ENCODE data around the gene COPZ1. TPM values are rescaled to one million over a fixed set of nuclear protein-coding genes. Genes with fewer than 3 reads are reported as not detected.

The COPZ1 gene
- total RNA-seq, 2 donors from 2014 or later = 75.4 to 86.8 TPM

- no peak for ATAC-seq (replicated peaks)
- H3K4me3 Mint-ChIP-seq = no peak overlapping the region
- no peaks in the 10 kb centered on the region for H3K9me3 Mint-ChIP-seq
- H3K4me1 Mint-ChIP-seq = peaks cover 12% of the 10 kb centered on the region
- H3K27me3 Mint-ChIP-seq = no peaks in the 10 kb centered on the region
- H3K27ac Mint-ChIP-seq = peak overlapping the region; percentile 66
- H3K36me3 Mint-ChIP-seq (ENCODE audit: low read depth) = peaks cover 12% of the 10 kb centered on the region
These were observed 31.3 kb downstream of the COPZ1 start for GRCh38 chr12:54356228-54356627.

- no peaks in the 10 kb centered on the region for H3K9me3 Mint-ChIP-seq
These were observed 32.0 kb downstream of the COPZ1 start for GRCh38 chr12:54356951-54357356.

GRCh38 chr12:54357506-54358190 is 32.7 kb downstream of the COPZ1 start:
- Mint-ChIP-seq H3K27ac (peak overlapping the region; percentile 40), H3K36me3 (ENCODE audit: low read depth) (no peaks in the 10 kb centered on the region), H3K4me3 (no peak overlapping the region), H3K27me3 (no peaks in the 10 kb centered on the region), H3K4me1 (peaks cover 5% of the 10 kb centered on the region), H3K9me3 (no peaks in the 10 kb centered on the region)
- ATAC-seq (replicated peaks) = no peak

More at GRCh38 chr12:54356951-54357356, 32.0 kb downstream of the COPZ1 start:
- Mint-ChIP-seq H3K36me3 (ENCODE audit: low read depth) (peaks cover 5% of the 10 kb centered on the region), H3K4me1 (peaks cover 9% of the 10 kb centered on the region), H3K4me3 (no peak overlapping the region), H3K27me3 (no peaks in the 10 kb centered on the region), H3K27ac (peak overlapping the region; percentile 66)
- ATAC-seq (replicated peaks) = no peak

DNA sequence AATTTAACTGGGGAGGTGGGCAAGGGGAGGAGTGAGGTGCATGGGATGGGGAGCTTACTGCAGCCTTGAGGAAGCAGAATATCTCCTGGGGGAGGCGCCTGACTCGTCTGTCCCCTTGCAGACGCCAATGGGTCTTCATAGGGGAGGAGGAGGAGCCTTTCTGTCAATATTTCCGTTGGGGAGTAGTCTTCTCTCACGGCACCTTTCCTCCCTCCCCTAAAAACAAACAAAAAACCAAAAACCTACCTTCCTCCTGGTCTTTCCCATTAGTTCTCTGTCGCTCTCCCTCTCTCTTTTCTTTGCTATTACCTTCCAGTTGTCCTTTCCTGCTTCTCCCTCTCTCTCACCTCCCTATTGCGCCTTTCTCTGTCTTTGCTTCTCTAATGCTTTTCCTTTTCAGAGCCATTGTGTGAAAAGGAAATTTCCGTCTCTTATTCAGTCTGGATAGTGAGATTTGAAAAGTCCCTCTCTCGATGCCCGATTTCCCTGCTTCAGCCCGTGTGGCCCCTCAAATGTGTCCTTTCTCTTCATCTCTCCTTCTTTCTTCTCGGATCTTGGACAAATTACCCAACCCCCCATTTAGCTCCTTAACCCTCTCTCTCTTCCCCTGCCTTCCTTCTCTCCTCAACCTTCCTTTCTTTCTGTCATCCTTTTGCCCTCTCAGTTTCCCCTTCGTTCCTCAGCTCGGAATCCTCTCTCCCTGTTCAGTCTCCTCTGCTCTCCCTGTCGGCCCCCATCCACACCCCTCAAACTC is 33.4 kb downstream of the COPZ1 start:
- H3K4me3 Mint-ChIP-seq = no peak overlapping the region
- ATAC-seq (replicated peaks) = no peak

DNA sequence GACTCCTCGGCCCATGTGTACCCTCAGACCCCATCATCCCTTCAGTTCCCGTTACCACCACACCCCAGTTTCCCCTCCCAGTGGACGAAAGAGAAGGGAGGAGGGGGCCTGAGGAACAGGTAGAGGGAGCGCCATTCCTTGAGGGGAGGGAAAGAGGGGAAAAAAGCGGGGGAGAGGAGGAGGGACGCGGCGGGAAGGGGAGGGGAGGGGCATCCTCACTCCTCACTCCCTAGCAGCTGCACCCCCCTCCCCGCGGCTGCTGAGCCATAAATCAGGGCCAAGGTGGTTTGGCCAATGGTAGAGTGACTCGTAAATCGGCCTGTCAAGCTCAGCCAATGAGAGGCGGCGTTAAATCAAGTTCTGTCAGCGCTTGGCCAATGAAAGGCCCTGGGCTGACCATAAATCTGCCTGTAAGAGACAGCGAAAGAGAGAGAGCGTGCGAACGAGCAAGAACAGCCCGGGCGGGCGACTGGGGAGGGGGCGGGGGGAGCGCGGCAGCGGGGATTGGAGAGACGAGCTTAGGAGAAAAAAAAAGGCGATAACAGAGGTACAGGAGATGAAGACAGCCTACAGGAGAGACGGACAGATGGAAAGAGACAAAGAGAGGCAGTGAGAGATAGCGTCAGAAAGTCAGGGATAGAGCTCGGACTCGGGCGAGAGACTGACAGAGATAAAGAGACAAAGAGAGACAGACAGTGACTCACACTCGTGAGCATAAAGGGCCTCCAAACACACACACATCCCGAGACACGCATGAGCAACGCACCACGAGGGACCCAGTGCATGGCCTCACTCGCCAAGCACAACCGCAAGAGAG is 34.2 kb downstream of the COPZ1 start:
- no peaks in the 10 kb centered on the region for H3K27me3 Mint-ChIP-seq

More for the DNA sequence above, 33.4 kb downstream of the COPZ1 start:
- no peak overlapping the region for H3K27ac Mint-ChIP-seq
- H3K27me3 Mint-ChIP-seq = no peaks in the 10 kb centered on the region
- H3K36me3 Mint-ChIP-seq (ENCODE audit: low read depth) = no peaks in the 10 kb centered on the region
- peaks cover 8% of the 10 kb centered on the region for H3K4me1 Mint-ChIP-seq
- H3K9me3 Mint-ChIP-seq = no peaks in the 10 kb centered on the region

DNA sequence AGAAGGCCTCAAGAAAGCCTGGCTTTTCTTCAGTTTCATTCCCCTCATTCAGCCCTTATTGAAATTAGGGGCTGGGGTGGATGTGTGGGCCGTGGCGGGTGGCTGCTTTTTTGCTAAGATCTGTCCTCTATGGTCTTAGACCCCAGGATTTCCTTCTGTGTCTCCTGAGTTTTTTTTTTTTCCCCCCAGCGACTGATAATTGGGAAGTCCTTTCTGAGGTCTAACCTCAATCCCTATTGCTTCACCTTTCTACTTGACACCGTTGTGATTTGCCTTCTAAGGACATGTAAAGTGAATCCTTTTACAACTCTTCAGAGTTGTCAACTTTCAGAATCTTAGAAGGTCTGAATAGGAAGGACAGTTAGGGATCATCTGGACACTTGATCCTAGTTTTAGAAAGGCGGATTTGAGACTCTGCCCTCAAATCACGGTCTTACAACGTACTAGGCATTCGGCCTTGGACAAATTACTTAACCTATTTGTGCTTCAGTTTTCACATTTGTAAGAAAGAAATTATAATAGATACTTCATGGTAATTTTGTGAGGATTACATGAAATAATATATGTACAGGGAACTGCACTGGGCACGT is 34.9 kb downstream of the COPZ1 start:
- Mint-ChIP-seq H3K27me3 (no peaks in the 10 kb centered on the region), H3K36me3 (ENCODE audit: low read depth) (no peaks in the 10 kb centered on the region), H3K4me3 (no peak overlapping the region), H3K27ac (no peak overlapping the region), H3K4me1 (peaks cover 23% of the 10 kb centered on the region), H3K9me3 (no peaks in the 10 kb centered on the region)
- ATAC-seq (replicated peaks) = no peak

More for the DNA sequence above, 34.2 kb downstream of the COPZ1 start:
- Mint-ChIP-seq H3K9me3 (no peaks in the 10 kb centered on the region), H3K27ac (no peak overlapping the region), H3K4me3 (no peak overlapping the region), H3K4me1 (peaks cover 16% of the 10 kb centered on the region), H3K36me3 (ENCODE audit: low read depth) (no peaks in the 10 kb centered on the region)
- peak; percentile 96 for ATAC-seq (replicated peaks)

DNA sequence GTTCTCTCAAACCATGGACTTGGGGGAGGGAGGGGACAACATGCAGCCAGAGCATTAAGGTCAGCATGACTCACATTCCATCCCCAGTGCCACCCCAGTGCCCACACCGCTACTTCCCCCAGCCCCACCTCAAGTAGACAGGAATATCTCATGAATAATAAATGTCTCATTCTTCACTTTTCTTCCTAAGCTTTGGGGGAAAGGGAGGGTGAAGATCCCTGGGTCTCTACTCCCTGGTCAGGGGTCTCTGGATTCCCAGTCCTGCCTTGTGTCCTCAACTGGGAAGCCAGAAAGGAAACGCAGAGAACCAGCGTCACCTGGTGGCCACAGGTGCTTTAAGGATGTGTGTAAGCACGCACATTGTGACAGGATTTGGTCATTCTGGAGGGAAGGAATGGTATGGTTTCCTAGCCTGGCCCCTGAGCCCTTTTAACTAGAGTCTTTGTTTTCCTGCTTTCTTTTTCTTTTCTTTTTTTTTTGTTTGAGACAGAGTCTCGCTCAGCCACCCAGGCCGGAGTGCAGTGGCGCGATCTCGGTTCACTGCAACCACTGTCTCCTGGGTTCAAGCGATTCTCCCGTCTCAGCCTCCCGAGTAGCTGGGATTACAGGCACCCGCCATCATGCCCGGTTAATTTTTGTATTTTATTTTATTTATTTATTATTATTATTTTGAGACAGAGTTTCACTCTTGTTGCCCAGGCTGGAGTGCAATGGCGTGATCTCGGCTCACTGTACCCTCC is 36.0 kb downstream of the COPZ1 start:
- no peaks in the 10 kb centered on the region for H3K36me3 Mint-ChIP-seq (ENCODE audit: low read depth)
- no peak for ATAC-seq (replicated peaks)
- peaks cover 26% of the 10 kb centered on the region for H3K4me1 Mint-ChIP-seq
- H3K27me3 Mint-ChIP-seq = no peaks in the 10 kb centered on the region
- H3K27ac Mint-ChIP-seq = peak overlapping the region; percentile 53
- H3K4me3 Mint-ChIP-seq = no peak overlapping the region
- no peaks in the 10 kb centered on the region for H3K9me3 Mint-ChIP-seq

DNA sequence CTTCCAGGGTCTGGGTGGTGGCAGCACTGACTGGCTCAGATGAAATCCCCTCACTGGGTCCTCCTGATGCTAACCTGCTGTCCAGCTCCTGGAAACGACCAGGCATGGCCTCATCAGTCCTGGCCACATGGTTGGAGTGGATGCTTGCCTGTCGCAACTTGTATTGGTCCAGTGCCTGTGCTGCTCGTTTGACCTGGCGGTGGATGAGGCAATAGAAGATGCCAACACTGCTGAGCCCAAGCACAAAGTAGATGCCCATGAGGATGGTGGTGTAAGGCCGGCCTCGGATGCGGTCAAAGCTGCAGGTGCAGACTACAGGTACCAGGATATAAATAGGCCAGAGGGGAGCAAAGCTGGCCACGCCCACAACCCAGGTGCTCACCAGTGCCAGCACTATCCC is 38.1 kb downstream of the COPZ1 start:
- Mint-ChIP-seq H3K27me3 (no peaks in the 10 kb centered on the region), H3K9me3 (no peaks in the 10 kb centered on the region), H3K4me1 (peaks cover 26% of the 10 kb centered on the region), H3K27ac (peak overlapping the region; percentile 41), H3K4me3 (peak overlapping the region; percentile 63), H3K36me3 (ENCODE audit: low read depth) (no peaks in the 10 kb centered on the region)
- ATAC-seq (replicated peaks) = no peak

DNA sequence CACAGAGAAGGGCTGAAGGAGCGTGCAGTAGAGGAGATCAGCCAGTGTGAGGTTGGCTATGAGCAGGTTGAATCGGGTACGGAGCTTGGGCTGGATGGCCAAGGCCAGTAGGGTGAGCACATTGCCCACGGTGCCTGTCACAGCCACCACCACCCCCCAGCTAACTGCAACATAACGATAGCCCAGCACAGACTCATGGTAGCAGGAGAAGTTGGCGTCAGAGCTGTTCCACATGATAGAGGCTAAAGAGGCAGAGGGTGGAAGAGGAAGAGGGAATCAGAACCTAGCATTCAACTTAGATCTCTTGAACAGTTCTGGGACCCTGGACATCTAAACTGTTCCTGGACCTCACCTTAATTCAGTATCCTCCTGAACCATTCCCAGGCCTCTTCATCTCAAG is 38.7 kb downstream of the COPZ1 start:
- H3K4me1 Mint-ChIP-seq = peaks cover 27% of the 10 kb centered on the region
- H3K9me3 Mint-ChIP-seq = no peaks in the 10 kb centered on the region
- H3K4me3 Mint-ChIP-seq = peak overlapping the region; percentile 63
- H3K36me3 Mint-ChIP-seq (ENCODE audit: low read depth) = no peaks in the 10 kb centered on the region
- no peaks in the 10 kb centered on the region for H3K27me3 Mint-ChIP-seq
- H3K27ac Mint-ChIP-seq = peak overlapping the region; percentile 51
- ATAC-seq (replicated peaks) = no peak

GRCh38 chr12:54364413-54364812 is 39.5 kb downstream of the COPZ1 start, which contains the start of gene GPR84:
Gene GPR84 (minus strand): TSS chr12:54364486. CDS start chr12:54363851, 635 bp downstream.
- Mint-ChIP-seq H3K27ac (peak within 1 kb of the TSS; percentile 51), H3K9me3 (no peaks in the 10 kb centered on the region), H3K4me3 (peak within 1 kb of the TSS; percentile 63), H3K4me1 (peaks cover 31% of the 10 kb centered on the region), H3K36me3 (ENCODE audit: low read depth) (no peaks in the 10 kb centered on the region), H3K27me3 (no peaks in the 10 kb centered on the region)
- ATAC-seq (replicated peaks) = peak; percentile 78

DNA sequence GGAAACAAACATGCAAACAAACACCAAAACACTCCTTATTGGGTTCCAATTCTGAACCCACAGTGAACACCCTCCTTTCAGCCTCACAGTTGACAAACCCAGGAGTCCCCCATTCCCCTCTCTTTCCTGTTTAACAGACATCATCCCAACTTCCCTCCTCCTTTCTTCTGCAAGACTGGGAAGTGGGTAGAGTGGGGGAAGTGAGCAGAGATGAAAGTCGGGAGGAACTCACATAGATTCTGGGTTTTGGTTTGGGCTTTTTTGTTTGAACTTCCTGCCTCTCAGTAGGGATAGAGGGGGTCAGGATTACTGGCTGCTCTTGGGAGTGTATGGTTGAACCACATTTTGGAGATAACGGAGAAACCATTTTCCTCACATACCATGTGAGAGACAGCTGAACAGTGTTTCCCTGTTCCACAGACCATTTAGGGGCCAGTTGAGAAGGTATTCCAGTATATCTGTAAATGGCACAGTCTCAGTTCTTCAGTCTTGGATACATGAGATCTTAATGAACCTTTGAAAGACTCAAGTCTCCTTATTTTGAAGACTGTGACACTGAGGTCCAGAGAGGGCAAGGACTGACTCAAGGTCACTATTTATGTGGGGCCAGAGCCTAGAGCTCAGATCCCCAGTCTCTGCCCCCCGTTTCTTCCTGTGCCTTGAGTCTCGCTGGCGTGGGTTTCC is 43.2 kb downstream of the COPZ1 start:
- Mint-ChIP-seq H3K9me3 (no peaks in the 10 kb centered on the region), H3K4me3 (peak overlapping the region; percentile 40), H3K4me1 (peaks cover 25% of the 10 kb centered on the region), H3K27ac (peak overlapping the region; percentile 28), H3K36me3 (ENCODE audit: low read depth) (no peaks in the 10 kb centered on the region), H3K27me3 (no peaks in the 10 kb centered on the region)
- no peak for ATAC-seq (replicated peaks)

- Mint-ChIP-seq H3K36me3 (ENCODE audit: low read depth) (no peaks in the 10 kb centered on the region), H3K4me3 (peak overlapping the region; percentile 40), H3K27ac (peak overlapping the region; percentile 28), H3K27me3 (no peaks in the 10 kb centered on the region), H3K4me1 (peaks cover 21% of the 10 kb centered on the region), H3K9me3 (no peaks in the 10 kb centered on the region)
- peak; percentile 74 for ATAC-seq (replicated peaks)
These were observed 44.0 kb downstream of the COPZ1 start for GRCh38 chr12:54368709-54369596.

Data from activated T-helper 17 cell treated with anti-CD3 and anti-CD28 coated beads, Interleukin-2, amount 50 U/mL, for 72 hours (primary cell).